Activated CD8-positive, alpha-beta T cell treated with anti-CD3 and anti-CD28 coated beads for 36 hours (primary cell): ENCODE data around the gene SMCO1. TPM values are rescaled to one million over a fixed set of nuclear protein-coding genes. Genes with fewer than 3 reads are reported as not detected.
A peak's percentile ranks its signal among the peaks of the same experiment; 100 is the strongest.

Experiments used
- ATAC-seq: fragments of 200-7000 bp; cut with Tn5 transposase; one replicate; pipeline ENCODE4 v1.10.0; 2021; ENCODE audit warnings: mild to moderate bottlenecking, moderate library complexity
- CTCF ChIA-PET: fragments of 350-600 bp; sonication (Branson Sonifier 250); formaldehyde crosslinking; loops from one replicate; lab custom pipeline; 2021; ENCODE audit warnings: antibody characterized with exemption; lab: Charles Lee
- POLR2A ChIA-PET: fragments of 350-600 bp; sonication (Branson Sonifier 250); formaldehyde crosslinking; loops from one replicate; lab custom pipeline; 2021; ENCODE audit warnings: antibody characterized with exemption; lab: Charles Lee
- DNase-seq: peaks from one replicate; pipeline ENCODE4 v3.0.0-alpha.2; 2020
- H3K27ac Mint-ChIP-seq: one replicate; pipeline ENCODE4 v1.8.0; 2021; ENCODE audit warnings: mild to moderate bottlenecking, mixed read lengths
- H3K27me3 Mint-ChIP-seq: one replicate; pipeline ENCODE4 v1.8.0; 2021; ENCODE audit warnings: mixed read lengths
- H3K36me3 Mint-ChIP-seq: one replicate; pipeline ENCODE4 v1.8.0; 2021; ENCODE audit warnings: low read depth, mixed read lengths
- H3K4me1 Mint-ChIP-seq: one replicate; pipeline ENCODE4 v1.8.0; 2021; ENCODE audit warnings: low read depth, mixed read lengths
- H3K4me3 Mint-ChIP-seq: one replicate; pipeline ENCODE4 v1.8.0; 2021; ENCODE audit warnings: mild to moderate bottlenecking, moderate library complexity, mixed read lengths
- H3K9me3 Mint-ChIP-seq: one replicate; pipeline ENCODE4 v1.8.0; 2021; ENCODE audit warnings: mixed read lengths
- CTCF ChIP-seq: fragments of 200-600 bp; IDR thresholded peaks from one replicate; pipeline ENCODE4 v1.8.0; 2022; ENCODE audit warnings: antibody characterized with exemption, mild to moderate bottlenecking
- intact Hi-C: fragments of 100-400 bp; cut with micrococcal nuclease; formaldehyde crosslinking; loops from one replicate; pipeline ENCODE4 v1.10.0; 2022
- total RNA-seq, 2 experiments: library from RNA; stranded (reverse); gene quantifications; one replicate each; pipeline ENCODE4 v1.2.3, GENCODE V29; 2021

Gene SMCO1
- total RNA-seq, 2 experiments from 2014 or later = not detected

GRCh38 chr3:196537319-196537984, 22.3 kb upstream of the SMCO1 start:
- CTCF ChIA-PET = interaction anchor here (0.6 to 3.2 kb wide), 8 partner anchors 9 to 172 kb away, joined by 3 to 19 read pairs (median 8); no protein-coding TSS in a partner anchor
- Mint-ChIP-seq H3K36me3 (no peaks in the 10 kb centered on the region), H3K4me1 (no peaks in the 10 kb centered on the region), H3K27ac (no peak overlapping the region), H3K4me3 (no peak overlapping the region), H3K27me3 (peaks cover 1% of the 10 kb centered on the region), H3K9me3 (no peaks in the 10 kb centered on the region)
- ATAC-seq (no peak), DNase-seq (peak; percentile 80)
- TF ChIP-seq CTCF = peak; percentile 86
- intact Hi-C loops = loop anchor here (10.0 kb wide), 1 partner anchor 147 kb away; no protein-coding TSS in a partner anchor
- POLR2A ChIA-PET = no interaction called here

GRCh38 chr3:196533260-196533681, 18.1 kb upstream of the SMCO1 start:
- no peak for TF ChIP-seq CTCF
- peaks cover 2% of the 10 kb centered on the region for H3K4me1 Mint-ChIP-seq
- H3K9me3 Mint-ChIP-seq = no peaks in the 10 kb centered on the region
- no peak overlapping the region for H3K27ac Mint-ChIP-seq
- CTCF ChIA-PET = no interaction called here
- no peaks in the 10 kb centered on the region for H3K36me3 Mint-ChIP-seq
- ATAC-seq = no peak
- POLR2A ChIA-PET = no interaction called here
- H3K27me3 Mint-ChIP-seq = peaks cover 5% of the 10 kb centered on the region
- no peak overlapping the region for H3K4me3 Mint-ChIP-seq
- DNase-seq = no peak
- intact Hi-C loops = loop anchor here (10.0 kb wide), 1 partner anchor 152 kb away; no protein-coding TSS in a partner anchor

- H3K4me3 Mint-ChIP-seq = no peak overlapping the region
- ATAC-seq (no peak), DNase-seq (no peak)
- intact Hi-C loops = loop anchor here (10.0 kb wide), 1 partner anchor 153 kb away; no protein-coding TSS in a partner anchor
- no peak overlapping the region for H3K27ac Mint-ChIP-seq
- peaks cover 9% of the 10 kb centered on the region for H3K27me3 Mint-ChIP-seq
- ChIA-PET CTCF (interaction anchor here (1.1 kb wide), 1 partner anchor 9 kb away, joined by 3 read pairs; no protein-coding TSS in a partner anchor), POLR2A (interaction anchor here (0.8 kb wide), 1 partner anchor 10 kb away, joined by 4 read pairs; no protein-coding TSS in a partner anchor)
- TF ChIP-seq CTCF = no peak
- H3K4me1 Mint-ChIP-seq = peaks cover 6% of the 10 kb centered on the region
- H3K9me3 Mint-ChIP-seq = no peaks in the 10 kb centered on the region
- peaks cover 2% of the 10 kb centered on the region for H3K36me3 Mint-ChIP-seq
Measured at GRCh38 chr3:196531418-196531817, 16.3 kb upstream of the SMCO1 start.

- Mint-ChIP-seq H3K4me3 (peak overlapping the region; percentile 66), H3K27me3 (peaks cover 11% of the 10 kb centered on the region), H3K9me3 (no peaks in the 10 kb centered on the region), H3K4me1 (peaks cover 6% of the 10 kb centered on the region), H3K36me3 (peaks cover 2% of the 10 kb centered on the region), H3K27ac (peak overlapping the region; percentile 49)
- ChIA-PET POLR2A (interaction anchor here (0.8 to 1.3 kb wide), 4 partner anchors 21 to 217 kb away, joined by 3 to 5 read pairs (median 4); partner anchors contain the start of genes DYNLT2B, FBXO45 and WDR53), CTCF (interaction anchor here (0.6 to 3.4 kb wide), 54 partner anchors 9 to 411 kb away, joined by 3 to 31 read pairs (median 4); partner anchors contain the start of genes CEP19, FBXO45, PIGX and RNF168)
- ATAC-seq (peak; percentile 98), DNase-seq (peak; percentile 86)
- peak; percentile 89 for TF ChIP-seq CTCF
- intact Hi-C loops = no loop called here
Measured at GRCh38 chr3:196528639-196529233, 13.6 kb upstream of the SMCO1 start.
